ENCODE measurements around the gene DDC.
A peak's percentile ranks its signal among the peaks of the same experiment; 100 is the strongest.
"Not testable (repeated sequence)": the region's sequence is repeated elsewhere in the genome, so short reads cannot be mapped to it uniquely, and the experiment has no call there.

DDC gene

GRCh38 chr7:50580057-50580456 is 14.9 kb upstream of the DDC start:
- DNase-seq (ENCODE audit: low read depth in 1 of 2, low spot score in 1 of 2), result peak in 1 of 2 experiments; percentile 27
- in situ Hi-C loops (cut with HindIII; ENCODE audit: low pct_unique_long_range_greater_than_20kb, low sequenced_read_pairs), result no loop called here
- TF ChIP-seq JUND (IDR thresholded peaks at IDR 0.05; ENCODE audit: low read depth), result no peak

GRCh38 chr7:50578105-50578504 is 12.9 kb upstream of the DDC start:
- DNase-seq (ENCODE audit: low read depth in 1 of 2, low spot score in 1 of 2); in situ Hi-C loops (cut with HindIII; ENCODE audit: low pct_unique_long_range_greater_than_20kb, low sequenced_read_pairs): not testable (repeated sequence)

GRCh38 chr7:50577569-50577968 is 12.4 kb upstream of the DDC start:
- DNase-seq (ENCODE audit: low read depth in 1 of 2, low spot score in 1 of 2), result no peak
- no peak for TF ChIP-seq JUND (IDR thresholded peaks at IDR 0.05; ENCODE audit: low read depth)
- in situ Hi-C loops (cut with HindIII; ENCODE audit: low pct_unique_long_range_greater_than_20kb, low sequenced_read_pairs), result no loop called here

GRCh38 chr7:50576388-50576787 is 11.2 kb upstream of the DDC start:
- in situ Hi-C loops (cut with HindIII; ENCODE audit: low pct_unique_long_range_greater_than_20kb, low sequenced_read_pairs); DNase-seq (ENCODE audit: low read depth in 1 of 2, low spot score in 1 of 2): not testable (repeated sequence)

- TF ChIP-seq JUND (IDR thresholded peaks at IDR 0.05; ENCODE audit: low read depth), result no peak
- no peak for DNase-seq (ENCODE audit: low read depth in 1 of 2, low spot score in 1 of 2)
- in situ Hi-C loops (cut with HindIII; ENCODE audit: low pct_unique_long_range_greater_than_20kb, low sequenced_read_pairs), result no loop called here
Measured at GRCh38 chr7:50567715-50568261, 2.6 kb upstream of the DDC start.

GRCh38 chr7:50565977-50566376 is 772 bp upstream of the DDC start:
- no peak for DNase-seq (ENCODE audit: low read depth in 1 of 2, low spot score in 1 of 2)
- TF ChIP-seq JUND (IDR thresholded peaks at IDR 0.05; ENCODE audit: low read depth), result no peak
- in situ Hi-C loops (cut with HindIII; ENCODE audit: low pct_unique_long_range_greater_than_20kb, low sequenced_read_pairs), result no loop called here

GRCh38 chr7:50565559-50565916 is 333 bp upstream of the DDC start:
- DNase-seq (ENCODE audit: low read depth in 1 of 2, low spot score in 1 of 2), result no peak
- in situ Hi-C loops (cut with HindIII; ENCODE audit: low pct_unique_long_range_greater_than_20kb, low sequenced_read_pairs), result no loop called here
- TF ChIP-seq JUND (IDR thresholded peaks at IDR 0.05; ENCODE audit: low read depth), result no peak

- DNase-seq (ENCODE audit: low read depth in 1 of 2, low spot score in 1 of 2), result no peak
- in situ Hi-C loops (cut with HindIII; ENCODE audit: low pct_unique_long_range_greater_than_20kb, low sequenced_read_pairs), result no loop called here
- TF ChIP-seq JUND (IDR thresholded peaks at IDR 0.05; ENCODE audit: low read depth), result no peak
Measured at GRCh38 chr7:50564171-50564570, 1.0 kb downstream of the DDC start.

GRCh38 chr7:50562136-50562535 is 3.1 kb downstream of the DDC start:
- in situ Hi-C loops (cut with HindIII; ENCODE audit: low pct_unique_long_range_greater_than_20kb, low sequenced_read_pairs), result no loop called here

GRCh38 chr7:50560865-50561351 is 4.3 kb downstream of the DDC start:
- DNase-seq (ENCODE audit: low read depth in 1 of 2, low spot score in 1 of 2), result no peak
- no peak for TF ChIP-seq JUND (IDR thresholded peaks at IDR 0.05; ENCODE audit: low read depth)
- in situ Hi-C loops (cut with HindIII; ENCODE audit: low pct_unique_long_range_greater_than_20kb, low sequenced_read_pairs), result no loop called here

More at GRCh38 chr7:50562136-50562535, 3.1 kb downstream of the DDC start:
- DNase-seq (ENCODE audit: low read depth in 1 of 2, low spot score in 1 of 2), result no peak
- TF ChIP-seq JUND (IDR thresholded peaks at IDR 0.05; ENCODE audit: low read depth), result no peak

- TF ChIP-seq JUND (IDR thresholded peaks at IDR 0.05; ENCODE audit: low read depth), result no peak
- in situ Hi-C loops (cut with HindIII; ENCODE audit: low pct_unique_long_range_greater_than_20kb, low sequenced_read_pairs), result no loop called here
- DNase-seq (ENCODE audit: low read depth in 1 of 2, low spot score in 1 of 2), result no peak
Measured at GRCh38 chr7:50559881-50560280, 5.3 kb downstream of the DDC start.

- no peak for DNase-seq (ENCODE audit: low read depth in 1 of 2, low spot score in 1 of 2)
- in situ Hi-C loops (cut with HindIII; ENCODE audit: low pct_unique_long_range_greater_than_20kb, low sequenced_read_pairs), result no loop called here
- no peak for TF ChIP-seq JUND (IDR thresholded peaks at IDR 0.05; ENCODE audit: low read depth)
Measured at GRCh38 chr7:50558294-50559053, 6.7 kb downstream of the DDC start.

GRCh38 chr7:50557099-50557498 is 8.1 kb downstream of the DDC start:
- in situ Hi-C loops (cut with HindIII; ENCODE audit: low pct_unique_long_range_greater_than_20kb, low sequenced_read_pairs), result no loop called here
- no peak for DNase-seq (ENCODE audit: low read depth in 1 of 2, low spot score in 1 of 2)
- TF ChIP-seq JUND (IDR thresholded peaks at IDR 0.05; ENCODE audit: low read depth), result no peak

Data from T47D (cell line).